OCI-LY7 (cell line): ENCODE data around the gene ARTN. TPM values are rescaled to one million over a fixed set of nuclear protein-coding genes. Genes with fewer than 3 reads are reported as not detected.

Experiments used
- BruUV-seq: library from RNA; stranded (reverse); fragments of 400-500 nt; replicated peaks from 2 replicates; lab custom pipeline; 2021; lab: Mats Ljungman, UMichigan
- CTCF ChIA-PET: fragments of 300-600 bp; sonication (Branson Sonifier 250); formaldehyde crosslinking; loops from one replicate; lab custom pipeline; 2022; ENCODE audit warnings: antibody characterized with exemption; ENCODE audit not compliant: unreplicated experiment; lab: Charles Lee
- POLR2A ChIA-PET: fragments of 300-600 bp; sonication (Branson Sonifier 250); formaldehyde crosslinking; loops from one replicate; lab custom pipeline; 2022; ENCODE audit warnings: antibody characterized with exemption; lab: Charles Lee
- DNase-seq: peaks from one replicate; pipeline ENCODE4 v3.0.0-alpha.2; 2015; ENCODE audit warnings: low spot score
- H2AFZ ChIP-seq: fragments of 200-600 bp; sonication (generic), shearing (Covaris generic); 2 replicates; pipeline ENCODE4 v1.6.1; 2014; ENCODE audit warnings: mild to moderate bottlenecking, antibody characterized with exemption, low read length, moderate library complexity
- H3K27ac ChIP-seq: fragments of 200-600 bp; sonication (generic); 2 replicates; pipeline ENCODE4 v1.5.1; 2014; ENCODE audit warnings: mixed run types, low read depth, mild to moderate bottlenecking, moderate library complexity, low read length, inconsistent platforms; ENCODE audit not compliant: poor library complexity, severe bottlenecking
- H3K36me3 ChIP-seq: fragments of 200-600 bp; sonication (generic); 2 replicates; pipeline ENCODE4 v1.6.1; 2014; ENCODE audit warnings: mild to moderate bottlenecking, antibody characterized with exemption, low read length, moderate library complexity, mixed read lengths; ENCODE audit not compliant: insufficient read depth
- H3K4me1 ChIP-seq: fragments of 200-600 bp; sonication (generic); 2 replicates; pipeline ENCODE4 v1.5.1; 2014; ENCODE audit warnings: mild to moderate bottlenecking, low read length; ENCODE audit not compliant: insufficient read depth, poor library complexity, severe bottlenecking
- H3K4me2 ChIP-seq: fragments of 200-600 bp; sonication (generic); 2 replicates; pipeline ENCODE4 v1.6.1; 2014; ENCODE audit warnings: mild to moderate bottlenecking, low read length
- H3K4me3 ChIP-seq: fragments of 200-600 bp; sonication (generic); 2 replicates; pipeline ENCODE4 v1.5.1; 2014; ENCODE audit warnings: mild to moderate bottlenecking, low read depth, low read length; ENCODE audit not compliant: poor library complexity, severe bottlenecking
- H3K79me2 ChIP-seq: fragments of 200-600 bp; sonication (generic); 2 replicates; pipeline ENCODE4 v1.6.1; 2016; ENCODE audit warnings: low read depth, mild to moderate bottlenecking, low read length, moderate library complexity, mixed read lengths; ENCODE audit not compliant: insufficient read depth
- H3K9me2 ChIP-seq: fragments of 200-600 bp; sonication (generic); 2 replicates; pipeline ENCODE4 v1.6.1; 2016; ENCODE audit warnings: mild to moderate bottlenecking, low read length, mixed read lengths; ENCODE audit not compliant: insufficient read depth
- H3K9me3 ChIP-seq: fragments of 200-600 bp; sonication (generic); 2 replicates; pipeline ENCODE4 v1.6.1; 2014; ENCODE audit warnings: mild to moderate bottlenecking, mixed run types, low read length, mixed read lengths
- H4K20me1 ChIP-seq: fragments of 200-600 bp; sonication (generic); 2 replicates; pipeline ENCODE4 v1.6.1; 2014; ENCODE audit warnings: mild to moderate bottlenecking, antibody characterized with exemption, low read length, moderate library complexity, mixed read lengths; ENCODE audit not compliant: insufficient read depth
- EZH2phosphoT487 ChIP-seq: fragments of 200-600 bp; sonication (generic); IDR thresholded peaks from 2 replicates; pipeline ENCODE4 v1.6.1; 2018; ENCODE audit warnings: low read depth, borderline replicate concordance, mild to moderate bottlenecking, mixed run types, antibody characterized with exemption, low read length, moderate library complexity, mixed read lengths
- intact Hi-C: fragments of 100-400 bp; cut with micrococcal nuclease; formaldehyde crosslinking; loops from one replicate; pipeline ENCODE4 v1.10.0; 2022; ENCODE audit not compliant: unreplicated experiment
- total RNA-seq, 2 experiments: library from RNA; depleted of rRNA in 1 of 2; stranded (reverse); fragments of >200 nt in 1 of 2; shearing (Covaris generic) in 1 of 2; gene quantifications; 2 replicates each; pipeline ENCODE4 v1.2.3, GENCODE V29; 2014 to 2022
- TF ChIP-seq, protein P1 (sequence below): fragments of 200-600 bp; sonication (generic); conservative IDR thresholded peaks from 2 replicates; pipeline ENCODE4 v1.5.1; 2014; ENCODE audit warnings: mild to moderate bottlenecking, antibody characterized with exemption, low read length, moderate library complexity, mixed read lengths

ARTN gene
- total RNA-seq, 2 experiments from 2014 or later: 0.44 to 1.2 TPM

DNA sequence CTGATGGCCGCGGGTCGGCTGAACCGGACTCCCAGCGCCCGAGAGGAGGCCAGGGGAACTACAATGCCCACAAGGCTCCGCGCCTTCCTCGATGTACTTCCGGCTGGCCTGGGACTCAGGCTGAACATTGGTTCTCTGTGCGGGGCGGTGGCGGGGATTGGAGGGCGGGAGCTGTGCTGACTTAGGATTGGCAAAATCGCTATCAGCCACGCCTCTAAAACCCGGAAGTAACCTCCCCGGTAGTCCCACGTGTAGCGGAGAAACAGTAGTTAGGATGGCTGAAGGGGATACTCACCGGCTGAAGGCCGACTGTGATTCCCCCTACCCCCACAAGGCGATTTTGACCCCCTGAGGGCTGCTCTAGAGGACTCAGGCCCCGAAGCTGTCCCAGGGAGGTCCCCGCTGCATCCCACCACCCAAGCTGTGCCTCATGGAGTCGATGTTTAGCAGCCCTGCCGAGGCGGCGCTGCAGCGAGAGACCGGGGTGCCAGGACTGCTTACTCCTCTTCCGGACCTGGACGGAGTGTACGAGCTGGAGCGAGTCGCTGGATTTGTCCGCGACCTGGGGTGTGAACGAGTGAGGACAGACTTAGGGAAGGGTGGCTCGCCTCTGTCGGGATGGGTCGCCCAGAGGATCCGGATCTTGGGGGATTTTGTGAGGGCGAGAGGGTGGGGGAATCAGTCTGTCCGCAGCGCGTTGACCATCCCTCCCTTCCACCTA, 36.3 kb downstream of the ARTN start, which contains the start of gene DPH2:
Gene DPH2 (plus strand): TSS at position 265 of the 721 bp plus-strand sequence. CDS start 166 bp downstream, at position 431.
- Histone ChIP-seq H3K4me1 (peaks cover 16% of the 10 kb centered on the region), H4K20me1 (no peaks in the 10 kb centered on the region), H3K4me3 (peak within 1 kb of the TSS; percentile 89), H3K4me2 (peak within 1 kb of the TSS; percentile 98), H3K79me2 (peaks cover 10% of the 10 kb centered on the region; the same call in 1 of the 2 replicates), H3K27ac (no peak within 1 kb of the TSS), H3K9me3 (no peaks in the 10 kb centered on the region), H2AFZ (peak within 1 kb of the TSS; percentile 67), H3K36me3 (peaks cover 27% of the 10 kb centered on the region), H3K9me2 (no peaks in the 10 kb centered on the region)
- TF ChIP-seq, protein P1, sequence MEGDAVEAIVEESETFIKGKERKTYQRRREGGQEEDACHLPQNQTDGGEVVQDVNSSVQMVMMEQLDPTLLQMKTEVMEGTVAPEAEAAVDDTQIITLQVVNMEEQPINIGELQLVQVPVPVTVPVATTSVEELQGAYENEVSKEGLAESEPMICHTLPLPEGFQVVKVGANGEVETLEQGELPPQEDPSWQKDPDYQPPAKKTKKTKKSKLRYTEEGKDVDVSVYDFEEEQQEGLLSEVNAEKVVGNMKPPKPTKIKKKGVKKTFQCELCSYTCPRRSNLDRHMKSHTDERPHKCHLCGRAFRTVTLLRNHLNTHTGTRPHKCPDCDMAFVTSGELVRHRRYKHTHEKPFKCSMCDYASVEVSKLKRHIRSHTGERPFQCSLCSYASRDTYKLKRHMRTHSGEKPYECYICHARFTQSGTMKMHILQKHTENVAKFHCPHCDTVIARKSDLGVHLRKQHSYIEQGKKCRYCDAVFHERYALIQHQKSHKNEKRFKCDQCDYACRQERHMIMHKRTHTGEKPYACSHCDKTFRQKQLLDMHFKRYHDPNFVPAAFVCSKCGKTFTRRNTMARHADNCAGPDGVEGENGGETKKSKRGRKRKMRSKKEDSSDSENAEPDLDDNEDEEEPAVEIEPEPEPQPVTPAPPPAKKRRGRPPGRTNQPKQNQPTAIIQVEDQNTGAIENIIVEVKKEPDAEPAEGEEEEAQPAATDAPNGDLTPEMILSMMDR: peak; percentile 34
- TF ChIP-seq EZH2phosphoT487: no peak
- TSS peak; percentile 72 for BruUV-seq
- ChIA-PET CTCF (interaction anchor here (0.6 to 1.0 kb wide), 2 partner anchors 78 to 1026 kb away, joined by 3 read pairs; no protein-coding TSS in a partner anchor), POLR2A (interaction anchor here (0.6 to 1.1 kb wide), 5 partner anchors 18 to 1744 kb away, joined by 3 to 4 read pairs (median 3); no protein-coding TSS in a partner anchor)
- intact Hi-C loops: no loop called here
- peak; percentile 97 for DNase-seq

DNA sequence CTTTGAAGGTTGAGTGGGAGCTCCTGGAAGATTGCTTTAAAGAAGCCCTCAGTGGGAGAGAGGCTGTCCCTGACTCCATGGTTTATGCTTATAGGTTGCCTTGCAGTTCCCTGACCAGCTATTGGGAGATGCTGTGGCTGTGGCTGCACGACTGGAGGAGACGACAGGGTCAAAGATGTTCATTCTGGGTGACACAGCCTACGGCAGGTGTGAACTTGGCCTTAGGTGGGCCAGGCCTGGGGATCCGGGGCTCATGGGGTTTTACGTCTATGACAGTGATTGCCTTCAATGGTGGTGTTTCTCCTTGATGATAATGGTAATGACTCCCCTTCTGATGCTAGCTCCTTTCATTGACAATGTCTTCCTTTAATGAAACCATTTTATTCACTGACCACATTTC, 36.9 kb downstream of the ARTN start:
- Histone ChIP-seq H3K4me1 (peaks cover 16% of the 10 kb centered on the region), H3K4me2 (peak overlapping the region; percentile 98), H4K20me1 (no peaks in the 10 kb centered on the region), H3K36me3 (peaks cover 27% of the 10 kb centered on the region), H3K9me3 (no peaks in the 10 kb centered on the region), H3K79me2 (peaks cover 10% of the 10 kb centered on the region; the same call in 1 of the 2 replicates), H3K9me2 (no peaks in the 10 kb centered on the region), H2AFZ (peak overlapping the region; percentile 67; the same call in 1 of the 2 replicates), H3K4me3 (peak overlapping the region; percentile 89), H3K27ac (no peak overlapping the region)
- no peak for DNase-seq
- CTCF ChIA-PET: interaction anchor here (0.6 to 1.0 kb wide), 2 partner anchors 77 to 1027 kb away, joined by 3 read pairs; no protein-coding TSS in a partner anchor
- POLR2A ChIA-PET: interaction anchor here (0.6 to 1.1 kb wide), 6 partner anchors 18 to 1690 kb away, joined by 3 to 4 read pairs (median 3); no protein-coding TSS in a partner anchor
- TF ChIP-seq, protein P1: no peak
- TF ChIP-seq EZH2phosphoT487: no peak
- no TSS peak for BruUV-seq
- intact Hi-C loops: no loop called here
